BE2C (cell line): ENCODE data around the gene BIRC2.

Experiments
- DNase-seq: peaks from one replicate; pipeline ENCODE4 v3.0.0-alpha.2; 2020
- H3K27me3 ChIP-seq: fragments of 250-450 bp; sonication (Bioruptor Pico); 2 replicates; pipeline ENCODE4 v1.5.1; 2020; ENCODE audit warnings: mild to moderate bottlenecking
- H3K36me3 ChIP-seq: fragments of 250-450 bp; sonication (Bioruptor Pico); 2 replicates; pipeline ENCODE4 v1.5.1; 2020; ENCODE audit warnings: mild to moderate bottlenecking
- H3K4me1 ChIP-seq: fragments of 250-450 bp; sonication (Bioruptor Pico); 2 replicates; pipeline ENCODE4 v1.5.1; 2020
- H3K4me3 ChIP-seq: 2 replicates; pipeline ENCODE4 v1.5.1; 2011; ENCODE audit warnings: low read depth, low read length
- H3K9me3 ChIP-seq: fragments of 250-450 bp; sonication (Bioruptor Pico); 2 replicates; pipeline ENCODE4 v1.5.1; 2020
- CTCF ChIP-seq: IDR thresholded peaks from 2 replicates; pipeline ENCODE4 v1.5.1; 2012; ENCODE audit warnings: mild to moderate bottlenecking, low read depth, low read length

Gene BIRC2

GRCh38 chr11:102401905-102402304 is 54.9 kb downstream of the BIRC2 start:
- Histone ChIP-seq H3K4me1 (no peaks in the 10 kb centered on the region), H3K36me3 (peaks cover 50% of the 10 kb centered on the region), H3K27me3 (no peaks in the 10 kb centered on the region), H3K9me3 (no peaks in the 10 kb centered on the region), H3K4me3 (no peak overlapping the region)
- no peak for DNase-seq
- no peak for TF ChIP-seq CTCF

GRCh38 chr11:102402548-102402947 is 55.5 kb downstream of the BIRC2 start:
- DNase-seq = no peak
- Histone ChIP-seq H3K4me3 (no peak overlapping the region), H3K4me1 (no peaks in the 10 kb centered on the region), H3K9me3 (no peaks in the 10 kb centered on the region), H3K27me3 (no peaks in the 10 kb centered on the region), H3K36me3 (peaks cover 44% of the 10 kb centered on the region)
- TF ChIP-seq CTCF = no peak

GRCh38 chr11:102405501-102405900 is 58.5 kb downstream of the BIRC2 start:
- Histone ChIP-seq H3K36me3 (peaks cover 19% of the 10 kb centered on the region), H3K4me1 (peaks cover 13% of the 10 kb centered on the region), H3K27me3 (no peaks in the 10 kb centered on the region), H3K4me3 (no peak overlapping the region), H3K9me3 (no peaks in the 10 kb centered on the region)
- no peak for DNase-seq
- TF ChIP-seq CTCF = no peak

- Histone ChIP-seq H3K4me1 (peaks cover 13% of the 10 kb centered on the region), H3K9me3 (no peaks in the 10 kb centered on the region), H3K4me3 (no peak overlapping the region), H3K36me3 (peaks cover 13% of the 10 kb centered on the region), H3K27me3 (no peaks in the 10 kb centered on the region)
- no peak for DNase-seq
- no peak for TF ChIP-seq CTCF
Observed at GRCh38 chr11:102406099-102406498, 59.1 kb downstream of the BIRC2 start.

GRCh38 chr11:102407901-102408300 is 60.9 kb downstream of the BIRC2 start:
- peaks cover 3% of the 10 kb centered on the region; the same call in 1 of the 2 replicates for H3K36me3 ChIP-seq
- peaks cover 16% of the 10 kb centered on the region for H3K4me1 ChIP-seq
- H3K27me3 ChIP-seq = no peaks in the 10 kb centered on the region
- no peaks in the 10 kb centered on the region for H3K9me3 ChIP-seq
- TF ChIP-seq CTCF = no peak
- H3K4me3 ChIP-seq = no peak overlapping the region
- DNase-seq = no peak

GRCh38 chr11:102408339-102408738 is 61.3 kb downstream of the BIRC2 start:
- DNase-seq = no peak
- TF ChIP-seq CTCF = no peak
- Histone ChIP-seq H3K27me3 (no peaks in the 10 kb centered on the region), H3K4me1 (peaks cover 16% of the 10 kb centered on the region), H3K9me3 (no peaks in the 10 kb centered on the region), H3K36me3 (no peaks in the 10 kb centered on the region), H3K4me3 (no peak overlapping the region)
